HCT116 (cell line): Measurements from ENCODE around the gene ADAM15. TPM values are rescaled to one million over a fixed set of nuclear protein-coding genes. Genes with fewer than 3 reads are reported as not detected.

Source experiments
- ATAC-seq: fragments of 200-7000 bp; cut with Tn5 transposase; 2 replicates; pipeline ENCODE4 v1.9.1; 2020; ENCODE audit warnings: mild to moderate bottlenecking, moderate library complexity
- BruUV-seq: library from RNA; stranded (reverse); fragments of 400-500 nt; replicated peaks from 2 replicates; lab custom pipeline; 2021; lab: Mats Ljungman, UMichigan
- CTCF ChIA-PET: fragments of 300-600 bp; sonication (Branson Sonifier 250); formaldehyde crosslinking; loops from one replicate; lab custom pipeline; 2021; ENCODE audit warnings: antibody characterized with exemption; lab: Charles Lee
- POLR2A ChIA-PET: fragments of 300-600, 350-600 bp; sonication (Branson Sonifier 250); formaldehyde crosslinking; loops from one replicate; lab custom pipeline; 2021; ENCODE audit warnings: antibody characterized with exemption; lab: Charles Lee
- RAD21 ChIA-PET, 2 experiments: fragments of 300-600 bp; sonication (Branson Sonifier 250); formaldehyde crosslinking; loops; one replicate each; lab custom pipeline; 2023; ENCODE audit warnings: low total read pairs in 2 of 2; ENCODE audit not compliant: uncharacterized antibody in 2 of 2, unreplicated experiment in 2 of 2, low non-redundant PET in 1 of 2; lab: Charles Lee
- DNase-seq: peaks from one replicate; pipeline ENCODE4 v3.0.0-alpha.2; 2010; ENCODE audit warnings: low read depth, low spot score
- H2AFZ ChIP-seq: fragments of 200-600 bp; shearing (Covaris generic), sonication (generic); 2 replicates; pipeline ENCODE4 v1.6.1; 2017; ENCODE audit warnings: low read depth, mixed run types, mixed read lengths, antibody characterized with exemption, low read length; ENCODE audit not compliant: poor library complexity, severe bottlenecking
- H3K27ac ChIP-seq: 2 replicates; pipeline ENCODE4 v1.5.1; 2012; ENCODE audit warnings: low read depth, low read length
- H3K27me3 ChIP-seq: fragments of 200-600 bp; sonication (generic); 2 replicates; pipeline ENCODE4 v1.6.1; 2016; ENCODE audit warnings: mixed run types, low read length, mixed read lengths; ENCODE audit not compliant: insufficient read depth
- H3K36me3 ChIP-seq, 2 experiments: fragments of 200-500 bp in 1 of 2; fragments of 200-600 bp in 1 of 2; sonication (Bioruptor generic) in 1 of 2; sonication (generic) in 1 of 2; 2 replicates each; pipeline versions ENCODE4 v1.5.1 to v1.6.1; 2014 to 2016; ENCODE audit warnings: low read length in 2 of 2, inconsistent platforms in 1 of 2, mixed read lengths in 1 of 2, mixed run types in 1 of 2; ENCODE audit not compliant: insufficient read depth in 2 of 2, control insufficient read depth in 1 of 2
- H3K4me1 ChIP-seq, 2 experiments: fragments of 200-600 bp in 1 of 2; sonication (generic) in 1 of 2; 2 replicates each; pipeline versions ENCODE4 v1.5.1 to v1.6.1; 2012 to 2017; ENCODE audit warnings: low read length in 2 of 2, inconsistent platforms in 1 of 2, mild to moderate bottlenecking in 1 of 2, mixed read lengths in 1 of 2, mixed run types in 1 of 2, moderate library complexity in 1 of 2; ENCODE audit not compliant: insufficient read depth in 2 of 2, control insufficient read depth in 1 of 2
- H3K4me2 ChIP-seq: fragments of 200-600 bp; sonication (generic); 2 replicates; pipeline ENCODE4 v1.6.1; 2017; ENCODE audit warnings: mixed run types, low read length, mixed read lengths
- H3K4me3 ChIP-seq, 2 experiments: fragments of 200-600 bp in 1 of 2; sonication (generic) in 1 of 2; replicated peaks in 1 of 2; 2 replicates each; pipeline ENCODE4 v1.5.1; 2011 to 2016; ENCODE audit warnings: low read length in 2 of 2, control low read depth in 1 of 2, low read depth in 1 of 2, mild to moderate bottlenecking in 1 of 2, mixed read lengths in 1 of 2, mixed run types in 1 of 2
- H3K79me2 ChIP-seq: fragments of 200-600 bp; sonication (generic); 2 replicates; pipeline ENCODE4 v1.6.1; 2017; ENCODE audit warnings: mild to moderate bottlenecking, mixed run types, low read length, moderate library complexity, mixed read lengths; ENCODE audit not compliant: insufficient read depth
- H3K9ac ChIP-seq: fragments of 200-600 bp; sonication (generic); 2 replicates; pipeline ENCODE4 v1.6.1; 2016; ENCODE audit warnings: low read length, mixed read lengths
- H3K9me2 ChIP-seq: fragments of 200-600 bp; sonication (generic), shearing (Covaris generic); 2 replicates; pipeline ENCODE4 v1.6.1; 2017; ENCODE audit warnings: mixed run types, mild to moderate bottlenecking, moderate library complexity; ENCODE audit not compliant: insufficient read depth
- H3K9me3 ChIP-seq, 2 experiments: fragments of 200-500 bp in 1 of 2; fragments of 200-600 bp in 1 of 2; sonication (Bioruptor generic) in 1 of 2; sonication (generic) in 1 of 2; 2 replicates each; pipeline ENCODE4 v1.6.1; 2014 to 2017; ENCODE audit warnings: low read length in 2 of 2, mixed read lengths in 2 of 2, inconsistent platforms in 1 of 2, low read depth in 1 of 2, mild to moderate bottlenecking in 1 of 2, mixed run types in 1 of 2, moderate library complexity in 1 of 2; ENCODE audit not compliant: control insufficient read depth in 1 of 2, insufficient read depth in 1 of 2
- H4K20me1 ChIP-seq: fragments of 200-600 bp; sonication (generic), shearing (Covaris generic); 2 replicates; pipeline ENCODE4 v1.6.1; 2017; ENCODE audit warnings: mixed run types, mild to moderate bottlenecking, moderate library complexity; ENCODE audit not compliant: insufficient read depth
- ATF3 ChIP-seq: IDR thresholded peaks from 2 replicates; pipeline ENCODE4 v1.6.1; 2012
- CEBPB ChIP-seq: IDR thresholded peaks from 2 replicates; pipeline ENCODE4 v1.6.1; 2012; ENCODE audit warnings: low read depth
- CTCF ChIP-seq, 3 experiments: fragments of 200-600 bp in 1 of 3; sonication (generic) in 1 of 3; IDR thresholded peaks in 2 of 3; conservative IDR thresholded peaks in 1 of 3; 2 replicates each; pipeline ENCODE4 v1.5.1; 2012 to 2017; ENCODE audit warnings: low read depth in 2 of 3, low read length in 2 of 3, antibody characterized with exemption in 1 of 3, borderline replicate concordance in 1 of 3, control low read depth in 1 of 3, mild to moderate bottlenecking in 1 of 3, mixed read lengths in 1 of 3, mixed run types in 1 of 3, moderate library complexity in 1 of 3; ENCODE audit not compliant: insufficient read depth in 1 of 3
- EZH2 ChIP-seq: fragments of 200-600 bp; sonication (generic); IDR thresholded peaks from 2 replicates; pipeline ENCODE4 v1.6.1; 2017; ENCODE audit warnings: antibody characterized with exemption, mixed run types
- FOSL1 ChIP-seq: IDR thresholded peaks from 2 replicates; pipeline ENCODE4 v1.6.1; 2012; ENCODE audit warnings: low read depth
- JUND ChIP-seq: IDR thresholded peaks from 2 replicates; pipeline ENCODE4 v1.6.1; 2012
- MAX ChIP-seq: IDR thresholded peaks from 2 replicates; pipeline ENCODE4 v1.6.1; 2012
- POLR2AphosphoS5 ChIP-seq: IDR thresholded peaks from 2 replicates; pipeline ENCODE4 v1.6.1; 2011; ENCODE audit warnings: mild to moderate bottlenecking, low read depth, low read length, moderate library complexity
- RAD21 ChIP-seq: IDR thresholded peaks from 2 replicates; pipeline ENCODE4 v1.6.1; 2012; ENCODE audit warnings: low read depth, mild to moderate bottlenecking
- SIN3A ChIP-seq: IDR thresholded peaks from 2 replicates; pipeline ENCODE4 v1.6.1; 2012; ENCODE audit warnings: low read depth
- SRF ChIP-seq: IDR thresholded peaks from 2 replicates; pipeline ENCODE4 v1.6.1; 2012; ENCODE audit warnings: low read depth
- TCF7L2 ChIP-seq: IDR thresholded peaks from 2 replicates; pipeline ENCODE4 v1.7.0; 2011; ENCODE audit warnings: borderline replicate concordance, inconsistent platforms; ENCODE audit not compliant: insufficient read depth, insufficient read length; ENCODE audit errors: extremely low read depth
- ZFX ChIP-seq: fragments of 450-650 bp; IDR thresholded peaks from 2 replicates; pipeline ENCODE4 v1.6.1; 2017
- ZNF274 ChIP-seq: fragments of 200-500 bp; sonication (Bioruptor generic); IDR thresholded peaks from 2 replicates; pipeline ENCODE4 v1.6.1; 2014; ENCODE audit warnings: mild to moderate bottlenecking, low read depth, low read length, inconsistent platforms
- intact Hi-C: fragments of 100-400 bp; cut with micrococcal nuclease; formaldehyde crosslinking; loops from 2 replicates; pipeline ENCODE4 v1.10.0; 2022
- total RNA-seq: library from RNA; stranded (reverse); gene quantifications from one replicate; pipeline ENCODE4 v1.2.1, GENCODE V29; 2021; ENCODE audit not compliant: unreplicated experiment

ADAM15 gene
- total RNA-seq, 1 experiment from 2014 or later: 149 TPM

- BruUV-seq: no TSS peak
Measured at GRCh38 chr1:155072531-155073289, 21.6 kb downstream of the ADAM15 start.

GRCh38 chr1:155073377-155074242, 22.5 kb downstream of the ADAM15 start:
- TF ChIP-seq ZFX (no peak), POLR2AphosphoS5 (no peak), RAD21 (no peak), ATF3 (no peak), SRF (no peak), MAX (no peak), TCF7L2 (no peak), EZH2 (no peak), CEBPB (no peak), CTCF (IDR thresholded peaks at IDR 0.05 in 2 of 3, conservative IDR thresholded peaks at IDR 0.05 in 1 of 3; ENCODE audit: borderline replicate concordance in 1 of 3, insufficient read depth in 1 of 3, low read depth in 2 of 3, low read length in 2 of 3) (no peak)
- TF ChIP-seq, all 23 proteins: peak for 0
- Histone ChIP-seq H3K4me3 (no peak overlapping the region), H3K27ac (no peak overlapping the region), H3K4me2 (no peak overlapping the region), H3K27me3 (no peaks in the 10 kb centered on the region), H3K4me1 (peaks cover 20 to 36% of the 10 kb centered on the region in 2 experiments), H4K20me1 (no peaks in the 10 kb centered on the region), H3K36me3 (peaks cover 0 to 7% of the 10 kb centered on the region in 2 experiments; a peak in 1 of 4 replicates), H2AFZ (no peak overlapping the region), H3K9me2 (no peaks in the 10 kb centered on the region), H3K9me3 (no peaks in the 10 kb centered on the region), H3K79me2 (no peaks in the 10 kb centered on the region), H3K9ac (no peak overlapping the region)
- no TSS peak for BruUV-seq
- intact Hi-C loops: no loop called here
- ChIA-PET POLR2A (no interaction called here), RAD21 (interaction anchor here in 1 of 2 experiments (0.5 kb wide), 1 partner anchor 171 kb away, joined by 3 read pairs; no protein-coding TSS in a partner anchor), CTCF (no interaction called here)
- ATAC-seq (no peak), DNase-seq (no peak)

More at GRCh38 chr1:155072531-155073289, 21.6 kb downstream of the ADAM15 start:
- no peak for TF ChIP-seq ZFX
- TF ChIP-seq SIN3A: no peak
- TF ChIP-seq ZNF274: no peak
- no peak for TF ChIP-seq EZH2
- no peak for TF ChIP-seq SRF
- no peak for TF ChIP-seq JUND
- TF ChIP-seq TCF7L2: no peak
- TF ChIP-seq FOSL1: no peak
- CTCF ChIA-PET: interaction anchor here (1.5 kb wide), 1 partner anchor 11 kb away, joined by 3 read pairs; no protein-coding TSS in a partner anchor
- RAD21 ChIA-PET: no interaction called here
- H3K4me2 ChIP-seq: no peak overlapping the region
- DNase-seq: no peak
- H3K9ac ChIP-seq: no peak overlapping the region
- H4K20me1 ChIP-seq: no peaks in the 10 kb centered on the region
- ATAC-seq: no peak
- no peaks in the 10 kb centered on the region for H3K27me3 ChIP-seq
- H3K9me3 ChIP-seq: no peaks in the 10 kb centered on the region
- no peak overlapping the region for H3K27ac ChIP-seq
- no peak overlapping the region for H2AFZ ChIP-seq
- intact Hi-C loops: no loop called here
- peaks cover 12 to 27% of the 10 kb centered on the region in 2 experiments for H3K4me1 ChIP-seq
- POLR2A ChIA-PET: no interaction called here
- H3K4me3 ChIP-seq: no peak overlapping the region
- H3K9me2 ChIP-seq: no peaks in the 10 kb centered on the region
- H3K79me2 ChIP-seq: no peaks in the 10 kb centered on the region
- peaks cover 0 to 8% of the 10 kb centered on the region in 2 experiments; a peak in 2 of 4 replicates for H3K36me3 ChIP-seq
